Neural cell (in vitro differentiated cells): ENCODE measurements around the gene ANKRD7. TPM values are rescaled to one million over a fixed set of nuclear protein-coding genes. Genes with fewer than 3 reads are reported as not detected.

ENCODE experiments used
- H2AFZ ChIP-seq: fragments of 200-600, 300-800 bp; sonication (generic), shearing (Covaris generic); 2 replicates; pipeline ENCODE4 v1.6.0; 2014; ENCODE audit warnings: low read depth, mild to moderate bottlenecking, antibody characterized with exemption, low read length, moderate library complexity
- H3F3A ChIP-seq: fragments of 200-600 bp; shearing (Covaris generic); 2 replicates; pipeline ENCODE4 v1.6.1; 2016; ENCODE audit warnings: mild to moderate bottlenecking, moderate library complexity, mixed read lengths, antibody characterized with exemption, low read length; ENCODE audit not compliant: insufficient read depth, poor library complexity, severe bottlenecking
- H3K27ac ChIP-seq: fragments of 200-600, 300-800 bp; sonication (generic), shearing (Covaris generic); 2 replicates; pipeline ENCODE4 v1.5.1; 2014; ENCODE audit warnings: mild to moderate bottlenecking, low read length, moderate library complexity
- H3K27me3 ChIP-seq: fragments of 300-800, 200-600 bp; sonication (generic), shearing (Covaris generic); 2 replicates; pipeline ENCODE4 v1.6.0; 2014; ENCODE audit warnings: mild to moderate bottlenecking, low read depth, low read length, moderate library complexity; ENCODE audit not compliant: insufficient read depth
- H3K36me3 ChIP-seq: fragments of 300-800, 200-600 bp; sonication (generic), shearing (Covaris generic); 2 replicates; pipeline ENCODE4 v1.5.1; 2014; ENCODE audit warnings: mild to moderate bottlenecking, antibody characterized with exemption, low read length, moderate library complexity; ENCODE audit not compliant: insufficient read depth
- H3K4me2 ChIP-seq: fragments of 300-800, 200-600 bp; sonication (generic), shearing (Covaris generic); 2 replicates; pipeline ENCODE4 v1.6.0; 2014; ENCODE audit warnings: mild to moderate bottlenecking, low read length
- H3K4me3 ChIP-seq: fragments of 300-800, 200-600 bp; sonication (generic), shearing (Covaris generic); 2 replicates; pipeline ENCODE4 v1.5.1; 2014; ENCODE audit warnings: mild to moderate bottlenecking, low read length, moderate library complexity
- H3K79me2 ChIP-seq: fragments of 200-600 bp; shearing (Covaris generic); replicated peaks from 2 replicates; pipeline ENCODE4 v1.6.0; 2014; ENCODE audit warnings: mild to moderate bottlenecking, low read length, moderate library complexity; ENCODE audit not compliant: insufficient read depth
- H3K9ac ChIP-seq: fragments of 300-800, 200-600 bp; sonication (generic), shearing (Covaris generic); 2 replicates; pipeline ENCODE4 v1.6.1; 2016; ENCODE audit warnings: mild to moderate bottlenecking, low read length, mixed read lengths
- H3K9me2 ChIP-seq: fragments of 200-600 bp; shearing (Covaris generic); 2 replicates; pipeline ENCODE4 v1.6.1; 2016; ENCODE audit warnings: mild to moderate bottlenecking, low read length, mixed read lengths; ENCODE audit not compliant: insufficient read depth
- H3K9me3 ChIP-seq: fragments of 200-600, 300-800 bp; sonication (generic), shearing (Covaris generic); 2 replicates; pipeline ENCODE4 v1.6.1; 2016; ENCODE audit warnings: mild to moderate bottlenecking, mixed run types, low read length, moderate library complexity, mixed read lengths
- H4K20me1 ChIP-seq: fragments of 200-600 bp; shearing (Covaris generic); 2 replicates; pipeline ENCODE4 v1.6.1; 2016; ENCODE audit warnings: mild to moderate bottlenecking, mixed run types; ENCODE audit not compliant: insufficient read depth
- CTCF ChIP-seq: fragments of 450-650 bp; IDR thresholded peaks from 2 replicates; pipeline ENCODE4 v1.5.1; 2014; ENCODE audit warnings: antibody characterized with exemption, mild to moderate bottlenecking, moderate library complexity; ENCODE audit not compliant: poor library complexity, severe bottlenecking
- EP300 ChIP-seq: fragments of 450-650 bp; conservative IDR thresholded peaks from 2 replicates; pipeline ENCODE4 v1.6.1; 2014; ENCODE audit warnings: antibody characterized with exemption, mild to moderate bottlenecking, moderate library complexity; ENCODE audit not compliant: poor library complexity, severe bottlenecking
- EZH2 ChIP-seq: fragments of 200-600, 300-800 bp; shearing (Covaris generic), sonication (generic); IDR thresholded peaks from 2 replicates; pipeline ENCODE4 v1.6.1; 2014; ENCODE audit warnings: antibody characterized with exemption, low read length, borderline replicate concordance, mild to moderate bottlenecking; ENCODE audit not compliant: insufficient read depth, poor library complexity, severe bottlenecking
- MXI1 ChIP-seq: fragments of 450-650 bp; conservative IDR thresholded peaks from 2 replicates; pipeline ENCODE4 v1.6.1; 2014; ENCODE audit warnings: antibody characterized with exemption, mild to moderate bottlenecking; ENCODE audit not compliant: poor library complexity, severe bottlenecking
- POLR2AphosphoS5 ChIP-seq: IDR thresholded peaks from 2 replicates; pipeline ENCODE4 v1.6.1; 2012
- RAD21 ChIP-seq: fragments of 450-650 bp; conservative IDR thresholded peaks from 2 replicates; pipeline ENCODE4 v1.6.1; 2014; ENCODE audit warnings: antibody characterized with exemption, mild to moderate bottlenecking, moderate library complexity
- REST ChIP-seq: IDR thresholded peaks from 2 replicates; pipeline ENCODE4 v1.6.1; 2012; ENCODE audit warnings: borderline replicate concordance
- SMC3 ChIP-seq: fragments of 450-650 bp; conservative IDR thresholded peaks from 2 replicates; pipeline ENCODE4 v1.6.1; 2014; ENCODE audit warnings: antibody characterized with exemption, mild to moderate bottlenecking, moderate library complexity; ENCODE audit not compliant: poor library complexity
- TAF1 ChIP-seq: IDR thresholded peaks from 2 replicates; pipeline ENCODE4 v1.6.1; 2012; ENCODE audit warnings: low read depth
- polyA plus RNA-seq: library from polyadenylated mRNA; depleted of rRNA; stranded (reverse); fragments of >200 nt; gene quantifications from 2 replicates; pipeline ENCODE4 v1.2.3, GENCODE V29; 2014

ANKRD7 gene
- polyA plus RNA-seq, 1 donor from 2014 or later, result not detected

GRCh38 chr7:118281196-118281595 is 56.7 kb downstream of the ANKRD7 start:
- H3K9me3 ChIP-seq, result no peaks in the 10 kb centered on the region
- no peaks in the 10 kb centered on the region for H3K27me3 ChIP-seq
- H3K4me3 ChIP-seq, result no peak overlapping the region
- no peak for TF ChIP-seq EP300
- TF ChIP-seq CTCF, result no peak
- no peak for TF ChIP-seq MXI1
- TF ChIP-seq SMC3, result no peak
- no peak for TF ChIP-seq RAD21
- no peaks in the 10 kb centered on the region for H3K36me3 ChIP-seq
- no peak overlapping the region for H3K27ac ChIP-seq
- H3K9me2 ChIP-seq, result no peaks in the 10 kb centered on the region
- H3K79me2 ChIP-seq, result no peaks in the 10 kb centered on the region
- no peak overlapping the region for H2AFZ ChIP-seq
- H3K9ac ChIP-seq, result no peak overlapping the region
- H3K4me2 ChIP-seq, result no peak overlapping the region
- H4K20me1 ChIP-seq, result no peaks in the 10 kb centered on the region
- H3F3A ChIP-seq, result no peaks in the 10 kb centered on the region

- no peak overlapping the region for H2AFZ ChIP-seq
- no peak overlapping the region for H3K27ac ChIP-seq
- TF ChIP-seq TAF1, result no peak
- no peak for TF ChIP-seq REST
- no peak for TF ChIP-seq CTCF
- TF ChIP-seq EP300, result no peak
- no peak for TF ChIP-seq RAD21
- no peak for TF ChIP-seq MXI1
- no peak for TF ChIP-seq SMC3
- no peak for TF ChIP-seq EZH2
- no peak for TF ChIP-seq POLR2AphosphoS5
- no peaks in the 10 kb centered on the region for H3K79me2 ChIP-seq
- H3K9me2 ChIP-seq, result no peaks in the 10 kb centered on the region
- no peak overlapping the region for H3K9ac ChIP-seq
- no peaks in the 10 kb centered on the region for H3F3A ChIP-seq
- no peak overlapping the region for H3K4me2 ChIP-seq
- no peak overlapping the region for H3K4me3 ChIP-seq
- H3K36me3 ChIP-seq, result no peaks in the 10 kb centered on the region
- no peaks in the 10 kb centered on the region for H3K9me3 ChIP-seq
- no peaks in the 10 kb centered on the region for H3K27me3 ChIP-seq
- no peaks in the 10 kb centered on the region for H4K20me1 ChIP-seq
Observed at GRCh38 chr7:118285358-118285757, 60.9 kb downstream of the ANKRD7 start.
